Neuronal stem cell (in vitro differentiated cells): Measurements from ENCODE around the gene MAP6.

Experiments
- DNase-seq: peaks from one replicate; pipeline ENCODE4 v3.0.0-alpha.2; 2013; ENCODE audit warnings: low spot score
- H2AFZ ChIP-seq: one replicate; pipeline ENCODE4 v1.6.1; 2013; ENCODE audit warnings: mild to moderate bottlenecking, low read length, inconsistent platforms
- H2AK5ac ChIP-seq: 2 replicates; pipeline ENCODE4 v1.6.1; 2013; ENCODE audit warnings: low read depth, mild to moderate bottlenecking, inconsistent platforms, low read length, moderate library complexity, mixed read lengths
- H2BK120ac ChIP-seq: 2 replicates; pipeline ENCODE4 v1.6.1; 2013; ENCODE audit warnings: low read depth, mild to moderate bottlenecking, inconsistent platforms, low read length, moderate library complexity, mixed read lengths
- H2BK12ac ChIP-seq: one replicate; pipeline ENCODE4 v1.6.1; 2013; ENCODE audit warnings: low read length, inconsistent platforms
- H2BK15ac ChIP-seq: 2 replicates; pipeline ENCODE4 v1.6.1; 2013; ENCODE audit warnings: mild to moderate bottlenecking, low read length, inconsistent platforms, mixed read lengths
- H2BK5ac ChIP-seq: one replicate; pipeline ENCODE4 v1.6.1; 2013; ENCODE audit warnings: inconsistent platforms, mild to moderate bottlenecking, low read length, moderate library complexity
- H3K14ac ChIP-seq: one replicate; pipeline ENCODE4 v1.6.1; 2013; ENCODE audit warnings: low read length, inconsistent platforms
- H3K18ac ChIP-seq: 2 replicates; pipeline ENCODE4 v1.6.1; 2013; ENCODE audit warnings: low read length, inconsistent platforms
- H3K23ac ChIP-seq: 2 replicates; pipeline ENCODE4 v1.6.1; 2013; ENCODE audit warnings: low read depth, mild to moderate bottlenecking, mixed read lengths, low read length, inconsistent platforms; ENCODE audit not compliant: poor library complexity
- H3K27ac ChIP-seq: replicated peaks from 3 replicates; pipeline ENCODE4 v1.5.1; 2013; ENCODE audit warnings: low read length, inconsistent platforms
- H3K27me3 ChIP-seq, 3 experiments: 2 replicates each; pipeline ENCODE4 v1.6.1; 2013; ENCODE audit warnings: low read length in 3 of 3, mild to moderate bottlenecking in 2 of 3, inconsistent platforms in 1 of 3, low read depth in 1 of 3, mixed read lengths in 1 of 3, moderate library complexity in 1 of 3; ENCODE audit not compliant: control insufficient read depth in 3 of 3, insufficient read depth in 3 of 3
- H3K36me3 ChIP-seq, 2 donors: replicated peaks in 1 of 2; 2 replicates each; pipeline ENCODE4 v1.6.1; 2013; ENCODE audit warnings: low read length in 2 of 2; ENCODE audit not compliant: control insufficient read depth in 2 of 2, insufficient read depth in 2 of 2
- H3K4ac ChIP-seq: 2 replicates; pipeline ENCODE4 v1.6.1; 2013; ENCODE audit warnings: inconsistent platforms, mild to moderate bottlenecking, low read length, moderate library complexity
- H3K4me1 ChIP-seq, 2 donors: 1 replicate in 1 of 2; 2 replicates in 1 of 2; pipeline ENCODE4 v1.6.1; 2013; ENCODE audit warnings: low read length in 2 of 2, low read depth in 1 of 2; ENCODE audit not compliant: control insufficient read depth in 2 of 2, insufficient read depth in 1 of 2
- H3K4me2 ChIP-seq: one replicate; pipeline ENCODE4 v1.6.1; 2013; ENCODE audit warnings: mild to moderate bottlenecking, low read length, inconsistent platforms; ENCODE audit not compliant: insufficient read depth, poor library complexity, severe bottlenecking
- H3K4me3 ChIP-seq, 2 donors: 2 replicates each; pipeline ENCODE4 v1.5.1; 2013; ENCODE audit warnings: low read length in 2 of 2, mild to moderate bottlenecking in 2 of 2, inconsistent platforms in 1 of 2, moderate library complexity in 1 of 2
- H3K79me1 ChIP-seq: one replicate; pipeline ENCODE4 v1.6.1; 2013; ENCODE audit warnings: low read depth, mild to moderate bottlenecking, inconsistent platforms, low read length, moderate library complexity
- H3K9ac ChIP-seq: one replicate; pipeline ENCODE4 v1.6.1; 2013; ENCODE audit warnings: mild to moderate bottlenecking, low read depth, low read length, inconsistent platforms; ENCODE audit not compliant: poor library complexity
- H3K9me3 ChIP-seq, 2 donors: replicated peaks in 1 of 2; 2 replicates each; pipeline versions ENCODE3 to v1.6.1; 2013; ENCODE audit warnings: low read length in 2 of 2, mild to moderate bottlenecking in 2 of 2, inconsistent platforms in 1 of 2, low read depth in 1 of 2, mixed read lengths in 1 of 2, moderate library complexity in 1 of 2; ENCODE audit not compliant: control insufficient read depth in 2 of 2, insufficient read depth in 1 of 2
- H4K8ac ChIP-seq: one replicate; pipeline ENCODE4 v1.6.1; 2013; ENCODE audit warnings: low read depth, mild to moderate bottlenecking, inconsistent platforms, low read length, moderate library complexity
- H4K91ac ChIP-seq: one replicate; pipeline ENCODE4 v1.6.1; 2013; ENCODE audit warnings: low read length, low read depth, mild to moderate bottlenecking, inconsistent platforms; ENCODE audit not compliant: poor library complexity
- WGBS, 2 donors: extraction: QIAGEN DNeasy Blood & Tissue Kit; methylation state at CpG; one replicate each; pipeline ENCODE4 v1.1.7; 2013; ENCODE audit warnings: missing lambda C conversion rate in 2 of 2, mixed read lengths in 1 of 2; ENCODE audit not compliant: insufficient read length in 2 of 2, insufficient replicate concordance in 1 of 2; ENCODE audit errors: extremely low coverage in 2 of 2; 5-methylcytosine and 5-hydroxymethylcytosine counted together

MAP6 gene

GRCh38 chr11:75602951-75603350, 65.9 kb downstream of the MAP6 start:
- H3K4me1 ChIP-seq = no peaks in the 10 kb centered on the region

GRCh38 chr11:75601494-75601893, 67.3 kb downstream of the MAP6 start:
- no peak overlapping the region for H3K4ac ChIP-seq
- no peak overlapping the region for H2BK15ac ChIP-seq
- H4K91ac ChIP-seq = no peak overlapping the region
- H3K9ac ChIP-seq = no peak overlapping the region
- H3K4me2 ChIP-seq = no peak overlapping the region
- H4K8ac ChIP-seq = no peak overlapping the region
- H3K9me3 ChIP-seq = no peaks in the 10 kb centered on the region
- H2BK5ac ChIP-seq = no peak overlapping the region
- H3K23ac ChIP-seq = no peak overlapping the region
- peaks cover 0 to 33% of the 10 kb centered on the region in 2 donors for H3K36me3 ChIP-seq
- no peak overlapping the region for H2AK5ac ChIP-seq
- no peak overlapping the region for H3K27ac ChIP-seq
- WGBS, 2 donors = no CpG with 5 or more reads among the region's 7 CpGs
- H2AFZ ChIP-seq = no peak overlapping the region
- H3K4me1 ChIP-seq = no peaks in the 10 kb centered on the region
- H3K18ac ChIP-seq = no peak overlapping the region
- no peak overlapping the region for H3K4me3 ChIP-seq
- no peaks in the 10 kb centered on the region for H3K27me3 ChIP-seq
- no peak overlapping the region for H2BK120ac ChIP-seq
- no peak overlapping the region for H3K14ac ChIP-seq
- no peaks in the 10 kb centered on the region for H3K79me1 ChIP-seq
- no peak for DNase-seq
- H2BK12ac ChIP-seq = no peak overlapping the region

More at GRCh38 chr11:75602951-75603350, 65.9 kb downstream of the MAP6 start:
- Histone ChIP-seq H4K91ac (no peak overlapping the region), H2BK15ac (no peak overlapping the region), H3K36me3 (peaks cover 0 to 47% of the 10 kb centered on the region in 2 donors), H3K14ac (no peak overlapping the region), H3K18ac (no peak overlapping the region), H2AFZ (no peak overlapping the region), H3K4me2 (no peak overlapping the region), H3K4me3 (no peak overlapping the region), H2AK5ac (no peak overlapping the region), H3K9ac (no peak overlapping the region), H3K79me1 (no peaks in the 10 kb centered on the region), H3K9me3 (no peaks in the 10 kb centered on the region), H3K27ac (no peak overlapping the region), H3K23ac (no peak overlapping the region), H2BK120ac (no peak overlapping the region), H3K27me3 (no peaks in the 10 kb centered on the region), H4K8ac (no peak overlapping the region), H2BK12ac (no peak overlapping the region), H3K4ac (no peak overlapping the region), H2BK5ac (no peak overlapping the region)
- no peak for DNase-seq
- no CpG with 5 or more reads among the region's 8 CpGs for WGBS, 2 donors

GRCh38 chr11:75600356-75600755, 68.5 kb downstream of the MAP6 start:
- no peak overlapping the region for H2BK5ac ChIP-seq
- no peak overlapping the region for H3K27ac ChIP-seq
- no peak overlapping the region for H3K14ac ChIP-seq
- no peak overlapping the region for H3K18ac ChIP-seq
- H2AK5ac ChIP-seq = no peak overlapping the region
- no peak overlapping the region for H2BK120ac ChIP-seq
- H3K4ac ChIP-seq = no peak overlapping the region
- no peak overlapping the region for H4K8ac ChIP-seq
- H4K91ac ChIP-seq = no peak overlapping the region
- no peak overlapping the region for H3K4me2 ChIP-seq
- no CpG with 5 or more reads among the region's 3 CpGs for WGBS, 2 donors
- no peak overlapping the region for H3K9ac ChIP-seq
- no peak overlapping the region for H3K23ac ChIP-seq
- H3K4me1 ChIP-seq = no peaks in the 10 kb centered on the region
- H2BK15ac ChIP-seq = no peak overlapping the region
- H3K9me3 ChIP-seq = no peaks in the 10 kb centered on the region
- no peak for DNase-seq
- H3K27me3 ChIP-seq = no peaks in the 10 kb centered on the region
- no peaks in the 10 kb centered on the region for H3K79me1 ChIP-seq
- H3K4me3 ChIP-seq = no peak overlapping the region
- no peak overlapping the region for H2AFZ ChIP-seq
- H3K36me3 ChIP-seq = peaks cover 0 to 22% of the 10 kb centered on the region in 2 donors
- H2BK12ac ChIP-seq = no peak overlapping the region

GRCh38 chr11:75598900-75599299, 69.9 kb downstream of the MAP6 start:
- Histone ChIP-seq H3K4ac (no peak overlapping the region), H3K27ac (no peak overlapping the region), H2BK5ac (no peak overlapping the region), H3K27me3 (no peaks in the 10 kb centered on the region), H2BK15ac (peak overlapping the region; percentile 8), H2BK120ac (no peak overlapping the region), H3K36me3 (peaks cover 0 to 16% of the 10 kb centered on the region in 2 donors), H2AK5ac (no peak overlapping the region), H3K4me2 (no peak overlapping the region), H3K9ac (no peak overlapping the region), H3K18ac (no peak overlapping the region), H3K23ac (no peak overlapping the region), H3K79me1 (no peaks in the 10 kb centered on the region), H4K8ac (no peak overlapping the region), H3K4me1 (peaks cover 6 to 7% of the 10 kb centered on the region in 2 donors), H3K9me3 (no peaks in the 10 kb centered on the region), H3K4me3 (no peak overlapping the region), H3K14ac (no peak overlapping the region), H2BK12ac (no peak overlapping the region), H2AFZ (no peak overlapping the region), H4K91ac (no peak overlapping the region)
- no CpG with 5 or more reads among the region's 7 CpGs for WGBS, 2 donors
- DNase-seq = no peak
